ENCODE data around the gene ETS1. TPM values are rescaled to one million over a fixed set of nuclear protein-coding genes. Genes with fewer than 3 reads are reported as not detected.

ETS1 gene
- total and polyA plus RNA-seq, 4 donors: 20.7 to 154 (median 78.7) TPM

DNA sequence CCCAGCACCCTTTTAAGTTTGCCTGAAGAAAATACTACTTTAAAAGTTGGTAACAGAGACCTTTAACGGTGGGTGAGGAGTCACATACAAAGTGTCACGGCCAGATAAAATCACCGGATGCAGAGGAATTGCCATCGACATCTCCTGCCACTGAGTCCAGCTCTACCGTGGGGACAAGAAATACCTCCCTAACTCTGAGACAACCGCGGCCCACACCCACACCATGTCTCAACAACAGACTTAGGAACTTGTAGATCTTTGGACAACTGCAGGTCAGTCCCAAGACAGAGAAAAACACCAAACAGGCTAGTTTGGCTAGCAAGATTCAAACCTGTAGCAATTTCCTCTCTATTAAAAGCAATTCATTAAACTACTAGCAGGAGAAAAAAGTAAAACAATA, 669 bp downstream of the ETS1 start:
- H3K4me3 ChIP-seq: no peak overlapping the region
- peaks cover 0 to 5% (median 4%) of the 10 kb centered on the region in 5 donors for H3K4me1 ChIP-seq (ENCODE audit: control insufficient read depth in 5 of 5, insufficient read depth in 5 of 5, low read length in 5 of 5)
- WGBS, 2 donors: 66 to 71% methylated on average over 7 of the region's 7 CpGs
- no peaks in the 10 kb centered on the region for H3K36me3 ChIP-seq (ENCODE audit: control insufficient read depth in 4 of 4, insufficient read depth in 4 of 4, low read length in 4 of 4)
- H3K9me3 ChIP-seq (ENCODE audit: control insufficient read depth in 4 of 4, insufficient read depth in 3 of 4, low read length in 3 of 4): peaks cover 0 to 2% (median 0%) of the 10 kb centered on the region in 4 donors
- peaks cover 0 to 13% (median 0%) of the 10 kb centered on the region in 3 donors for H3K27me3 ChIP-seq (ENCODE audit: control insufficient read depth in 3 of 3, insufficient read depth in 3 of 3, low read length in 2 of 3)
- TF ChIP-seq, protein P1, sequence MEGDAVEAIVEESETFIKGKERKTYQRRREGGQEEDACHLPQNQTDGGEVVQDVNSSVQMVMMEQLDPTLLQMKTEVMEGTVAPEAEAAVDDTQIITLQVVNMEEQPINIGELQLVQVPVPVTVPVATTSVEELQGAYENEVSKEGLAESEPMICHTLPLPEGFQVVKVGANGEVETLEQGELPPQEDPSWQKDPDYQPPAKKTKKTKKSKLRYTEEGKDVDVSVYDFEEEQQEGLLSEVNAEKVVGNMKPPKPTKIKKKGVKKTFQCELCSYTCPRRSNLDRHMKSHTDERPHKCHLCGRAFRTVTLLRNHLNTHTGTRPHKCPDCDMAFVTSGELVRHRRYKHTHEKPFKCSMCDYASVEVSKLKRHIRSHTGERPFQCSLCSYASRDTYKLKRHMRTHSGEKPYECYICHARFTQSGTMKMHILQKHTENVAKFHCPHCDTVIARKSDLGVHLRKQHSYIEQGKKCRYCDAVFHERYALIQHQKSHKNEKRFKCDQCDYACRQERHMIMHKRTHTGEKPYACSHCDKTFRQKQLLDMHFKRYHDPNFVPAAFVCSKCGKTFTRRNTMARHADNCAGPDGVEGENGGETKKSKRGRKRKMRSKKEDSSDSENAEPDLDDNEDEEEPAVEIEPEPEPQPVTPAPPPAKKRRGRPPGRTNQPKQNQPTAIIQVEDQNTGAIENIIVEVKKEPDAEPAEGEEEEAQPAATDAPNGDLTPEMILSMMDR (IDR thresholded peaks at IDR 0.05; ENCODE audit: control extremely low read depth, extremely low read depth): no peak
- H3K27ac ChIP-seq (ENCODE audit: low read depth in 1 of 2, low read length in 1 of 2): peak overlapping the region in 1 of 2 donors; percentile 58
- no peak overlapping the region for H3K9ac ChIP-seq (ENCODE audit: insufficient read depth in 1 of 2, low read length in 2 of 2)
- no peak for DNase-seq
- ATAC-seq (ENCODE audit: insufficient read depth, low FRiP score): no peak

DNA sequence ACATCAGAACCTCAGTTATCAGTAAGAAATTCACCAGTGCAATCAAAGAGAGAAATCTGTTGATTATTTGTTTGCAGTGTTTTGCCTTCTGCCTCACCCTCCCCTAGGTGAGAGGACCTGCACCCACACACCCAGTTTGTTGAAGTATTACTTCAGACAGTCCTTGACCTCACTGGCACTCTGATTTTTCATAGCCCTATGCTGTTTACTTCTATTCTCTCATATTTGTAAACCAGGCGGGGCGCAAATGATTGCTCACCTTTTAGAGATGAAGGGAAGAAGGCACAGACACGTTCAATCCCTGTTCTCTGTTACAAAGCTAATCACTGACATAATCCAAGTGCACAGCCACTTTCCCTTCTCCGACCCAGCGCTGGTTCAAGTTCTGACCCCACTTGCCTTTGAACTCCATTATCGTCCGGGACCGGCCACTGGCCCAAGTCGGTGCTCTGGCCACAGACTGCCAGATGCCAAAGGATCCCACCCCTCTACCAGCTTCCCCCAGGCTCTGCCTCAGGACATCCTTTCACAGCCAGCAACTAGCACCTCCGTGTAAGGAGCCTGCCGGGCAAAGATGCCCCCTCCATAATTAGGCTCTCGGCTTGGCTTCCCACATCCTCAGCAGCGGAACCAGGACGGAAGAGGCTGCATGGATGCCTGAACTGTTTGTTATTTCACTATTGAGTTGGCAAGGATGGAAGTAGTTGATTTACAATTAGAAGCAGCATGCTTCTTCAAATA, 1.7 kb downstream of the ETS1 start:
- Histone ChIP-seq H3K9ac (ENCODE audit: insufficient read depth in 1 of 2, low read length in 2 of 2) (no peak overlapping the region), H3K9me3 (ENCODE audit: control insufficient read depth in 4 of 4, insufficient read depth in 3 of 4, low read length in 3 of 4) (peaks cover 0 to 2% (median 0%) of the 10 kb centered on the region in 4 donors), H3K36me3 (ENCODE audit: control insufficient read depth in 4 of 4, insufficient read depth in 4 of 4, low read length in 4 of 4) (no peaks in the 10 kb centered on the region), H3K27me3 (ENCODE audit: control insufficient read depth in 3 of 3, insufficient read depth in 3 of 3, low read length in 2 of 3) (peaks cover 0 to 13% (median 0%) of the 10 kb centered on the region in 3 donors), H3K27ac (ENCODE audit: low read depth in 1 of 2, low read length in 1 of 2) (peak overlapping the region in 1 of 2 donors; percentile 37), H3K4me1 (ENCODE audit: control insufficient read depth in 5 of 5, insufficient read depth in 5 of 5, low read length in 5 of 5) (peaks cover 0 to 7% (median 4%) of the 10 kb centered on the region in 5 donors), H3K4me3 (no peak overlapping the region)
- WGBS, 2 donors: 59 to 74% methylated on average over 14 of the region's 14 CpGs
- ATAC-seq (ENCODE audit: insufficient read depth, low FRiP score) (no peak), DNase-seq (no peak)
- TF ChIP-seq, protein P1 (IDR thresholded peaks at IDR 0.05; ENCODE audit: control extremely low read depth, extremely low read depth): no peak

DNA sequence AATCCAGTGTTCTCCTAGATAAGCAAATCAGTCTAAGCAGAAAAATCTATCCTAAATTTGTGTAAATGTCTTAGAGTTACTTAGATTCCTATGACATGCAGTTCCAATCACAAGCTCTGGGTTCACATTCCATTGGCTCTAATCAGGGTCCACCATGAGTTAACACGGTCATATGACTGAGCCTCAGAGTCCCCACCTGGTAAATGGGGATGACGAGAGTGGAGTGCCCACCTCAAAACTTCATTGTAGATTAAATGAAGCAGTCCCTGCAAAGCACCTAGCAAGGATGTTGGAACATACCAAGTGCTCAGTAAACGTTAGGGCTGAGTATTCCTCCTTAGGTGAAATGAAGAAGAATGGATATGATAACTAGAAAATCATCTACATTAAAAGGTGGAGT, 3.1 kb downstream of the ETS1 start:
- H3K27ac ChIP-seq (ENCODE audit: low read depth in 1 of 2, low read length in 1 of 2): no peak overlapping the region
- H3K9me3 ChIP-seq (ENCODE audit: control insufficient read depth in 4 of 4, insufficient read depth in 3 of 4, low read length in 3 of 4): peaks cover 0 to 2% (median 0%) of the 10 kb centered on the region in 4 donors
- H3K9ac ChIP-seq (ENCODE audit: insufficient read depth in 1 of 2, low read length in 2 of 2): no peak overlapping the region
- H3K27me3 ChIP-seq (ENCODE audit: control insufficient read depth in 3 of 3, insufficient read depth in 3 of 3, low read length in 2 of 3): peaks cover 0 to 13% (median 0%) of the 10 kb centered on the region in 3 donors
- H3K4me1 ChIP-seq (ENCODE audit: control insufficient read depth in 5 of 5, insufficient read depth in 5 of 5, low read length in 5 of 5): peaks cover 0 to 17% (median 4%) of the 10 kb centered on the region in 5 donors
- 86 to 94% methylated on average over 3 of the region's 3 CpGs for WGBS, 2 donors
- no peaks in the 10 kb centered on the region for H3K36me3 ChIP-seq (ENCODE audit: control insufficient read depth in 4 of 4, insufficient read depth in 4 of 4, low read length in 4 of 4)
- H3K4me3 ChIP-seq: no peak overlapping the region
- no peak for DNase-seq
- no peak for ATAC-seq (ENCODE audit: insufficient read depth, low FRiP score)
- TF ChIP-seq, protein P1 (IDR thresholded peaks at IDR 0.05; ENCODE audit: control extremely low read depth, extremely low read depth): no peak

Measured in lung (tissue), 12 donors.